ENCODE results near the gene MAVS.
"Not testable (repeated sequence)": the region's sequence is repeated elsewhere in the genome, so short reads cannot be mapped to it uniquely, and the experiment has no call there.

MAVS gene

GRCh38 chr20:3876676-3877075 is 30.0 kb downstream of the MAVS start:
- no peak for FAIRE-seq
- no peak for DNase-seq (ENCODE audit: insufficient read length, low spot score)

GRCh38 chr20:3878921-3879274 is 32.3 kb downstream of the MAVS start:
- FAIRE-seq; DNase-seq (ENCODE audit: insufficient read length, low spot score): not testable (repeated sequence)

DNA sequence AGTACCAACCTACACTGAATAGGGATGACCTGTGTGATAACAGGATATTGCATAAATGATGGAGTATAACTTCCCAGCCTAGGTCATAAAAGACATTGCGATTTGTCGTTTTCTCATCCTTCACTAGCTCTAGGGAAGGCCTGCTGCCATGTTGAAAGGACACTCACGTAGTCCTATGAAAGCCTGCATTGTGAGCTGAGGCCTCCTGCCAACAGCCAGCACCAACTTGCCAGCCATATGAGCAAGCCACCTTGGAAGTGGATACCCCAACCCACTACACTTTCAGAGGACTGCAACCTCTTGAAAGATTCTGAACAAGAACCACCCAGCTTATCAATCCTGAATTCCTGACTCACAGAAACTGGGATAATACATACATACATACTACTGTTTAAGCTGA is 39.1 kb downstream of the MAVS start:
- no peak for FAIRE-seq
- DNase-seq (ENCODE audit: insufficient read length, low spot score) = no peak

DNA sequence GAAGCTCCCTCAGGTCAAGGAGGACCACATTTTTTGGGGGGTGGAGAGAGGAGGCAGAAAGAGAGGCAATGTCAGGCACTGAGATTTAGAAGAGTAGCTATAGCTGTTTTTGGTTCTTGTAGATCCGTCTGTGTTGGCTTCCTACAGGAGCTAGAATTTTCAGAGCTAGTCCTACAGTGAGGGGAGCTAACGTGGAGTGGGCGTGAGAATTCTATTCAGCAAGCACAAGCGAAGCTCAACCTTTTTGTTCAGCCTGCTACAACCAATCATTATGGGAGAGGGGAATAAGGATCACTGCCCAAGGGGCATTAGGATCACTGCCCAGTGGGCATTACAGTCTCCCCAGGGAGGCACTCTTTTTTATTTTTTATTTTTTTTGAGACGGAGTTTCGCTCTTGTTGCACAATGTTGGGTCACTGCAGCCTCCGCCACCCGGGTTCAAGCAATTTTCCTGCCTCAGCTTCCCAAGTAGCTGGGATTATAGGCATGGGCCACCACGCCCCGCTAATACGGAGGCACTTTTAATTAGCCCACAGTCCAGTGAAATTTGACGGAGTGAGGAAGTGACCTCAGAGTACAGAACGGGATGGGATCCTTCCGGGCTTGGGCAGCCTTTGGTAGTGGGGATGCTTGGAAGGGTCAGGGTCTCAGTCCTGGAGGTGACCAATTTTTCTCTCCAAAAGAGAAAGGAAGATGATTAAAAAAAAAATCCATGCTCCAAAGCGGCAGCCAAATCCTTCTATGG is 41.4 kb downstream of the MAVS start:
- FAIRE-seq = no peak

GRCh38 chr20:3888622-3889488 is 42.2 kb downstream of the MAVS start, which contains the start of gene PANK2:
TSS of gene PANK2 (plus strand) at chr20:3889387.
- FAIRE-seq = peak; percentile 98

More for the DNA sequence above, 41.4 kb downstream of the MAVS start:
- DNase-seq (ENCODE audit: insufficient read length, low spot score) = peak; percentile 52

DNA sequence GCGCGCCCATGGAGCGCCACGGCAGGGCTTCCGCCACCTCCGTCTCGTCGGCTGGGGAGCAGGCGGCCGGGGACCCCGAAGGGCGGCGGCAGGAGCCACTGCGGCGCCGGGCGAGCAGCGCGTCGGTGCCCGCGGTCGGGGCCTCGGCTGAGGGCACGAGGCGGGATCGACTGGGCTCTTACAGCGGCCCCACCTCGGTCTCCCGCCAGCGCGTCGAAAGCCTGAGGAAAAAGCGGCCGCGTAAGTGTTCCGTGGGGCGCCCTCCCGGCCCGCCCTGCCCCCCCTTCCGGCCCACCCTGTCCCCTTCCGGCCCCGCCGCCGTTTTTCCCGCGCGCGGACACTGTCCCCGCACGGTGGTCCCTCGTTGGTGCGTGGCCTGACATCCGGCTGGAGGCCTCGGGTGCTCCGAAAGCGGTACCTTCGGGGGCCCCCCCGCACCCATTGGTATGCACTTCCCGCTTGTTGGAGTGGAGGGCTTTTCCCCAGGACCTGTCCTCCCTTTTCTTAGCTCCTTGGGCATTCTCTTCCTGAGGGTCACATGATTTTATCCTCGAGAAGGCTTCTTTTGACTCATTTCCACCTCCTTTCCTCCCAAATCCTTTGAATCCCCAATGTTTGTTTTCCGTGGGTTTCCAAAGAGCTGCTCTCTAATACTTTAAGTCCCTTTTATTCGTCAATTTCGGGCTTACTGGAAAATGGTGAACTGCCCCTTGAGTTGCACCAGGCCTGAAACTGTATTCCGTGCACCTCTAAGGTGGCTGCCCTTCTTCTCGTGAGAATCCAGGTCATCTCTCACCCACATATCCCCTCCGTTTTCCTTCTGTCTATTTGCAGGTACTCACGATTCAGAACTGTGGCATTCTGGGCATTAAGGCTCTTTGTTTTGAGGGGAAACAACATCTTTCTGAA is 43.1 kb downstream of the MAVS start:
- no peak for DNase-seq (ENCODE audit: insufficient read length, low spot score)
- FAIRE-seq = no peak

More at GRCh38 chr20:3888622-3889488, 42.2 kb downstream of the MAVS start, which contains the start of gene PANK2:
- peak; percentile 99 for DNase-seq (ENCODE audit: insufficient read length, low spot score)

DNA sequence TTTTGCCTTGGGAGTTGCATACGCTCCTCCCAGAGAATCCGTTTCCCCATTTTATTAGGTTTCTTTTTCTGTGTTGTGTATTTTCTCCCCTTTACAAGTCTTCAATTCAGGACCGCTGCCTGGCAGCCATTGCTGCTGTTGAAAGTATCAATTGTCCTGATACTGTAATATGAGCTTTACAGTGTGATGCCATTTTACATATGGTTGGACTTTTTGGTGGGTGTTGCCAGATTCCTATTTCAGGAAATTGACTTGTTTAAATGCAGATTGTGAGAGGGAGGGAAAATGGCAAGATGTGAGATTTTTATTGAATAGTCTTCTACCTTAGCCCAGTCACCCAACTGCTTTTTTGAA is 43.7 kb downstream of the MAVS start:
- FAIRE-seq (no peak), DNase-seq (ENCODE audit: insufficient read length, low spot score) (no peak)

DNA sequence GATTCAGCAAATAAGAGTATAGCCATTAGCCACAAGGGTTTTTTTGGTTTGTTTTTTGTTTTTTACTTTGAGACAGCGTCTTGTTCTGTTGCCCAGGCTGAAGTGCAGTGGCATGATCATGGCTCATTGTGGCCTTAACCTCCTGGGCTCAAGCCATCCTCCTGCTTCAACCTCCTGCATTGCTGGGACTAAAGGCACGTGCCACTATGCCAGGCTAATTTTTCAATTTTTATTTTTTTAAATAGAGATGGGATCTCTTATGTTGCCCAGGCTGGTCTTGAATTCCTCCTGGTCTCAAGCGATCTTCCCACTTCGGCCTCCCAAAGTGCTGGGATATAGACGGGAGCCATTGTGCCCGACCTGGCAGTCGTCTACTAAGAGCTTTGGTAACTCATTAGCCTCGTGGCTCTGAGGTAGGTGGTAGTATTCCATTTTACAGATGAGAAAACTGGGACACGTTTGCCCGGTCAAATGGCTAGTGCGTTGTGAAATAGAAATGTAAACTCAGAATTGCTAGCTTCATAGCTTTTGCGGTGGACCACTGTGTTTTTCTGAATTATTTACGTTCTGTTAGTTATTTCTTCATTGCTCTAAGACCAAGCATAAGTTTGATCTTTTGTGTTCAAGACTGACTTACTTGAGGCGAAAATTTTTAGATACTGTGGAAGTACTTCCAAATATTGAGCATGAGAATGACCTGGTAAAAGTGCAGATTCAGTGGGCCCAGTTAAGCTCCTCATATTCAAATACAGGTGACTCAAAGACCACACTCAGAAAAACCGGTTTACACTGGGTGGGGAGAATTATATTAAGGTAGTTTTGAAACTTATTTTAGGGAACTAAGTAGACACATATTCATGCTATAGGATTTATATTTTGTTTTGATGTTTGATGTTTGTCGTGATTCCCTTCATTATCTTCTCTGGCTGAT is 44.6 kb downstream of the MAVS start:
- DNase-seq (ENCODE audit: insufficient read length, low spot score) = no peak

DNA sequence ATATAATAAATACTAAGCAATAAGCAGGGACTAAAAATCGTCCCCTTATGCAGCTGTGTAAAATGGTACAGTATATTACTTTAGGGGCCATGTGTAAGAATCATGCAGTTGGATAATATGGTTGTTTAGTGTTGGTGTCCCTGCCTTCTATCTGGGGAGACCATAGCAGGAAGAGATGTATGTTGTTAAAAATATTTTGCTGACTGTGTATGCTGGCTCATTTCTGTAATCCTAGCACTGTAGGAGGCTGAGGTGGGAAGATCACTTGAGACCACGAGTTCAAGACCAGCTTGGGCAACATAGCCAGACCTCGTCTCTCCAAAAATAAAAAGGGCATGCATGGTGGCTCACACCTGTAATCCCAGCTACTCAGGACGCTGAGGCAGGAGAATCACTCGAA is 48.2 kb downstream of the MAVS start:
- no peak for DNase-seq (ENCODE audit: insufficient read length, low spot score)
- no peak for FAIRE-seq

More for the DNA sequence above, 44.6 kb downstream of the MAVS start:
- no peak for FAIRE-seq

GRCh38 chr20:3896302-3896701 is 49.7 kb downstream of the MAVS start:
- no peak for FAIRE-seq
- no peak for DNase-seq (ENCODE audit: insufficient read length, low spot score)

GRCh38 chr20:3896853-3897583 is 50.4 kb downstream of the MAVS start:
- DNase-seq (ENCODE audit: insufficient read length, low spot score) = no peak
- FAIRE-seq = no peak

- FAIRE-seq; DNase-seq (ENCODE audit: insufficient read length, low spot score): not testable (repeated sequence)
Measured at GRCh38 chr20:3898181-3898580, 51.5 kb downstream of the MAVS start.

- FAIRE-seq (no peak), DNase-seq (ENCODE audit: insufficient read length, low spot score) (no peak)
Measured at GRCh38 chr20:3898639-3899038, 52.0 kb downstream of the MAVS start.

- FAIRE-seq (no peak), DNase-seq (ENCODE audit: insufficient read length, low spot score) (no peak)
Measured at GRCh38 chr20:3900187-3900604, 53.6 kb downstream of the MAVS start.

DNA sequence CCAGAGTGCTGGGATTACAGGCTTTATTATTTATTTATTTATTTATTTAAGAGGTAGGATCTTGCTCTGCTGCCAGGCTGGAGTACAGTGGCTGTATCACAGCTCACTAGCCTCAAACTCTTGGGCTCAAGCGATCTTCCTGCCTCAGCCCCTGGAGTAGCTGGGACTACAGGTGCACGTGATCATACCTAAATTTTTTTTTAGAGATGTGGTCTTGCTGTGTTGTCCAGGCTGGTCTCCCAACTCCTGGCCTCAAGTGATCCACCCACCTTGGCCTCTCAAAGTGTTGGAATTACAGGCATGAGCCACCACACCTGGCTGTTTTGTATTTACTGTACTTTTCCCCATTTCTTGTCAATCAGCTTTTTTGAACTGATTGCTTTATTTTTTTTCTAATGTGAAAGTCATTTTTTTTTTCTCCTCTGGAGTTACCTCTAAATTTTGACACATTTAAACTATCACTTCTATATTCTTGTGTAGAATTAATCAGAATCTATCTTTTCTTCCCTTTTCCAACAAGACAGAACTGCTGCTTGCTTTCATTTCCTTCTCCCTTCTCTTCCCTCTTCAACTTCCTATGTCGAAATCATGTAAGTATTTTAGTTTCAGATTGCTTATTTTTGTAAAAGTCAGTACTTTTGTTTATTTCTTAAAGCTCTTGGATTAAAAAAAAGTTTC is 54.5 kb downstream of the MAVS start:
- no peak for DNase-seq (ENCODE audit: insufficient read length, low spot score)
- FAIRE-seq = no peak

GRCh38 chr20:3901706-3902440 is 55.2 kb downstream of the MAVS start:
- FAIRE-seq (no peak), DNase-seq (ENCODE audit: insufficient read length, low spot score) (no peak)

- FAIRE-seq (no peak), DNase-seq (ENCODE audit: insufficient read length, low spot score) (no peak)
Measured at GRCh38 chr20:3902446-3902845, 55.8 kb downstream of the MAVS start.

DNA sequence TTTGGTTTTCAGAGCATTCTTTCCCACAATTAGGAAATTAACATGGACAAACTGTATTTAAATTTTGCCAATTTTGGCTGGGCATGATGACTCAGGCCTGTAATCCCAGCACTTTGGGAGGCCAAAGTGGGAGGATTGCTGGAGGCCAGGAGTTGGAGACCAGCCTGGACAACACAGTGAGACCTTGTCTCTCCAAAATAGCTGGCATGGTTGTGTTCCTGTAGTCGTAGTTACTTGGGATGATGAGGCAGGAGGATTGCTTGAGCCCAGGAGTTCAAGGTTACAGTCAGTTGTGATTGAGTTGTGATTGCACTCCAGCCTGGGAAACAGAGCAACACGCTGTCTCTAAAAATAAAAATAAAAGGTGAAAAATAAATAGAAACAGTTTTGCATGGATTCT is 57.6 kb downstream of the MAVS start:
- DNase-seq (ENCODE audit: insufficient read length, low spot score) (no peak), FAIRE-seq (no peak)
